ENCODE data around the gene HBQ1. TPM values are rescaled to one million over a fixed set of nuclear protein-coding genes. Genes with fewer than 3 reads are reported as not detected.
"Not testable (repeated sequence)": the region's sequence is repeated elsewhere in the genome, so short reads cannot be mapped to it uniquely, and the experiment has no call there.

HBQ1 gene
- total RNA-seq, 4 donors from 2014 or later = not detected

DNA sequence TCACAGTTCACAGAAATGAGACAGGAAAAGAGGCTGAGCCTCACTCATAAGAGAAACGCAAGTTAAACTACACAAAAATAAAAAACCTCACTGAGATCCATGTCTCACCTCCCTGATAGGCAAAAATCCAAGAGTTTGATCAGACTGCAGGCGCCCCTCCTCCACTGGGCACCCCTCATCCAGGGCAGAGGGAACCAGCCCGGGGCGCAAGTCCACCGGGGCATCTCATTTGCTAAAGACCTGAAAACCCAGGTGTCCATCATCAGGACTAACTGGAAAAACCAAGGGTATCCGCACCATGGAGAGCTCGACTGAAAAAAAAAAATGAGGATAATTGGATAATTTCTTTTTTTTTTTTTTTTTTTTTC is 25.2 kb upstream of the HBQ1 start:
- peaks cover 68% of the 10 kb centered on the region for H3K27me3 ChIP-seq
- 20 to 67% methylated on average over 1 to 7 of the region's 7 CpGs for WGBS, 2 donors (ENCODE audit: low coverage in 1 of 2)

GRCh38 chr16:159136-159849 is 21.0 kb upstream of the HBQ1 start:
- H3K27me3 ChIP-seq = peaks cover 73% of the 10 kb centered on the region
- no peak for DNase-seq
- H3K9me3 ChIP-seq = no peaks in the 10 kb centered on the region
- H3K4me1 ChIP-seq = peaks cover 3 to 8% (median 6%) of the 10 kb centered on the region in 4 donors
- in situ Hi-C loops (cut with MboI; ENCODE audit: low pct_ligation_motif_present in 1 of 4, low pct_unique_long_range_greater_than_20kb in 1 of 4, low sequenced_read_pairs in 3 of 4) (no loop called here), intact Hi-C loops (cut with DNase I; ENCODE audit: low total_unique reads) (no loop called here)
- TF ChIP-seq, protein P1, sequence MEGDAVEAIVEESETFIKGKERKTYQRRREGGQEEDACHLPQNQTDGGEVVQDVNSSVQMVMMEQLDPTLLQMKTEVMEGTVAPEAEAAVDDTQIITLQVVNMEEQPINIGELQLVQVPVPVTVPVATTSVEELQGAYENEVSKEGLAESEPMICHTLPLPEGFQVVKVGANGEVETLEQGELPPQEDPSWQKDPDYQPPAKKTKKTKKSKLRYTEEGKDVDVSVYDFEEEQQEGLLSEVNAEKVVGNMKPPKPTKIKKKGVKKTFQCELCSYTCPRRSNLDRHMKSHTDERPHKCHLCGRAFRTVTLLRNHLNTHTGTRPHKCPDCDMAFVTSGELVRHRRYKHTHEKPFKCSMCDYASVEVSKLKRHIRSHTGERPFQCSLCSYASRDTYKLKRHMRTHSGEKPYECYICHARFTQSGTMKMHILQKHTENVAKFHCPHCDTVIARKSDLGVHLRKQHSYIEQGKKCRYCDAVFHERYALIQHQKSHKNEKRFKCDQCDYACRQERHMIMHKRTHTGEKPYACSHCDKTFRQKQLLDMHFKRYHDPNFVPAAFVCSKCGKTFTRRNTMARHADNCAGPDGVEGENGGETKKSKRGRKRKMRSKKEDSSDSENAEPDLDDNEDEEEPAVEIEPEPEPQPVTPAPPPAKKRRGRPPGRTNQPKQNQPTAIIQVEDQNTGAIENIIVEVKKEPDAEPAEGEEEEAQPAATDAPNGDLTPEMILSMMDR (IDR thresholded peaks at IDR 0.05) = no peak
- TF ChIP-seq POLR2A (IDR thresholded peaks at IDR 0.05) = no peak
- TF ChIP-seq EP300 (IDR thresholded peaks at IDR 0.05; ENCODE audit: low read depth) = no peak
- no peak for TF ChIP-seq POLR2AphosphoS5 (IDR thresholded peaks at IDR 0.05)
- no peak overlapping the region for H3K27ac ChIP-seq
- H3K4me3 ChIP-seq = no peak overlapping the region
- 38 to 43% methylated on average over 1 to 6 of the region's 6 CpGs for WGBS, 2 donors (ENCODE audit: low coverage in 1 of 2)
- no peaks in the 10 kb centered on the region for H3K36me3 ChIP-seq

More for the DNA sequence above, 25.2 kb upstream of the HBQ1 start:
- TF ChIP-seq, protein P1 (IDR thresholded peaks at IDR 0.05) = no peak
- no peak for TF ChIP-seq EP300 (IDR thresholded peaks at IDR 0.05; ENCODE audit: low read depth)
- TF ChIP-seq POLR2A (IDR thresholded peaks at IDR 0.05) = no peak
- no peak for TF ChIP-seq POLR2AphosphoS5 (IDR thresholded peaks at IDR 0.05)
- Histone ChIP-seq H3K9me3 (no peaks in the 10 kb centered on the region), H3K36me3 (no peaks in the 10 kb centered on the region), H3K4me3 (peak overlapping the region in 1 of 4 donors; percentile 50), H3K27ac (no peak overlapping the region), H3K4me1 (peaks cover 4 to 10% (median 7%) of the 10 kb centered on the region in 4 donors)
- intact Hi-C loops (cut with DNase I; ENCODE audit: low total_unique reads) (no loop called here), in situ Hi-C loops (cut with MboI; ENCODE audit: low pct_ligation_motif_present in 1 of 4, low pct_unique_long_range_greater_than_20kb in 1 of 4, low sequenced_read_pairs in 3 of 4) (no loop called here)
- DNase-seq = no peak

- H3K27ac ChIP-seq; in situ Hi-C loops (cut with MboI; ENCODE audit: low pct_ligation_motif_present in 1 of 4, low pct_unique_long_range_greater_than_20kb in 1 of 4, low sequenced_read_pairs in 3 of 4); H3K36me3 ChIP-seq; H3K9me3 ChIP-seq; H3K4me1 ChIP-seq; DNase-seq; intact Hi-C loops (cut with DNase I; ENCODE audit: low total_unique reads); H3K4me3 ChIP-seq: not testable (repeated sequence)
- WGBS, 2 donors (ENCODE audit: low coverage in 1 of 2) = 79% methylated on average over 6 of the region's 20 CpGs; no CpG with 5 or more reads in 1 of the 2 donors
- peaks cover 68% of the 10 kb centered on the region for H3K27me3 ChIP-seq
Measured at GRCh38 chr16:160242-160641, 20.0 kb upstream of the HBQ1 start.

DNA sequence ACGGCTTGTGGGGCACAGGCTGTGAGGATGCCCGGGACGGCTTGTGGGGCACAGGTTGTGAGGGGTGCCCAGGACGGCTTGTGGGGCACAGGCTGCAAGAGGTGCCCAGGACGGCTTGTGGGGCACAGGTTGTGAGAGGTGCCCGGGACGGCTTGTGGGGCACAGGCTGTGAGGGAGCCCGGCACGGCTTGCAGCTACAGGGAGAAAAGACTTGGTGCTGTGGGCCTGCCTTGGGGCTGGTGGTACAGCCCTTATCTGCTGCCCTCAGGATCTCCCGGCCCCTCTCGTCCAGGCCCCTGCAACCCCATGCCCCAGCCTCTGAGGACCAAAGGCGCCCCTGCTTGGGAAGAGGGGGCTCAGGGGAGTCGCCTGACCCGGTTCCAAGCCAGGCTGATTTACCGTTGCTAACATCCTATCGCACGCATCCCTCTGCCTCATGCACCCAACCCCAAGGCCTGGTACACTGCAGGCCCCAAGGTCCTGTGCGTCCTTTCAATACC is 19.5 kb upstream of the HBQ1 start:
- no peaks in the 10 kb centered on the region for H3K36me3 ChIP-seq
- H3K4me3 ChIP-seq = no peak overlapping the region
- no peak overlapping the region for H3K27ac ChIP-seq
- DNase-seq = no peak
- WGBS, 2 donors (ENCODE audit: low coverage in 1 of 2) = 63 to 85% methylated on average over 4 to 9 of the region's 18 CpGs
- H3K4me1 ChIP-seq = peaks cover 7 to 8% (median 8%) of the 10 kb centered on the region in 4 donors
- H3K27me3 ChIP-seq = peaks cover 68% of the 10 kb centered on the region
- no peaks in the 10 kb centered on the region for H3K9me3 ChIP-seq
- TF ChIP-seq EP300 (IDR thresholded peaks at IDR 0.05; ENCODE audit: low read depth) (no peak), POLR2A (IDR thresholded peaks at IDR 0.05) (no peak), POLR2AphosphoS5 (IDR thresholded peaks at IDR 0.05) (no peak)
- TF ChIP-seq, protein P1 (IDR thresholded peaks at IDR 0.05) = no peak
- intact Hi-C loops (cut with DNase I; ENCODE audit: low total_unique reads) (no loop called here), in situ Hi-C loops (cut with MboI; ENCODE audit: low pct_ligation_motif_present in 1 of 4, low pct_unique_long_range_greater_than_20kb in 1 of 4, low sequenced_read_pairs in 3 of 4) (no loop called here)
